ENCODE data around the gene CLTRN.

GRCh38 chrX:15663439-15663838 lies 1.2 kb downstream of the CLTRN start:
- TF ChIP-seq CTCF (IDR thresholded peaks at IDR 0.05; ENCODE audit: low read depth, low read length, poor library complexity, severe bottlenecking) (no peak), EZH2phosphoT487 (IDR thresholded peaks at IDR 0.05; ENCODE audit: borderline replicate concordance, low read length) (no peak)
